WTC11 (cell line): ENCODE measurements around the gene PPP1R9A. TPM values are rescaled to one million over a fixed set of nuclear protein-coding genes. Genes with fewer than 3 reads are reported as not detected.

Experiments
- ATAC-seq: fragments of 200-7000 bp; cut with Tn5 transposase; 2 replicates; pipeline ENCODE4 v1.10.0; 2021; ENCODE audit warnings: mild to moderate bottlenecking, moderate library complexity
- CTCF ChIA-PET: fragments of 300-600 bp; sonication (Branson Sonifier 250); formaldehyde crosslinking; loops from one replicate; lab custom pipeline; 2021; ENCODE audit warnings: antibody characterized with exemption; lab: Charles Lee
- POLR2A ChIA-PET: fragments of 350-600 bp; sonication (Branson Sonifier 250); formaldehyde crosslinking; loops from one replicate; lab custom pipeline; 2021; ENCODE audit warnings: antibody characterized with exemption; lab: Charles Lee
- DNase-seq: peaks from one replicate; pipeline ENCODE4 v3.0.0; 2021; ENCODE audit warnings: low spot score
- H3K27ac Mint-ChIP-seq: 2 replicates; pipeline ENCODE4 v1.8.0; 2021; ENCODE audit warnings: mixed read lengths
- H3K27me3 Mint-ChIP-seq: 2 replicates; pipeline ENCODE4 v1.8.0; 2021; ENCODE audit warnings: low read depth, mild to moderate bottlenecking, moderate library complexity, mixed read lengths
- H3K36me3 Mint-ChIP-seq: 2 replicates; pipeline ENCODE4 v1.8.0; 2021; ENCODE audit warnings: mixed read lengths
- H3K4me1 Mint-ChIP-seq: 2 replicates; pipeline ENCODE4 v1.8.0; 2022; ENCODE audit warnings: mixed read lengths
- H3K4me3 Mint-ChIP-seq: 2 replicates; pipeline ENCODE4 v1.8.0; 2021; ENCODE audit warnings: mild to moderate bottlenecking, moderate library complexity, mixed read lengths
- H3K9me3 Mint-ChIP-seq: 2 replicates; pipeline ENCODE4 v1.8.0; 2021; ENCODE audit warnings: mixed read lengths
- CREB1 ChIP-seq: sonication (generic); formaldehyde crosslinking; IDR thresholded peaks from 2 replicates; pipeline ENCODE4 v1.8.0; 2023; ENCODE audit warnings: mild to moderate bottlenecking, missing genetic modification reagents
- EMX1 ChIP-seq: fragments of 250-450 bp; sonication (Bioruptor Pico); IDR thresholded peaks from 2 replicates; pipeline ENCODE4 v1.8.0; 2021; ENCODE audit warnings: mild to moderate bottlenecking
- FOXP1 ChIP-seq: sonication (generic); formaldehyde crosslinking; IDR thresholded peaks from 2 replicates; pipeline ENCODE4 v1.8.0; 2022; ENCODE audit warnings: missing genetic modification reagents, mild to moderate bottlenecking, moderate library complexity, borderline replicate concordance
- IRF2 ChIP-seq: sonication (generic); formaldehyde crosslinking; IDR thresholded peaks from 2 replicates; pipeline ENCODE4 v1.8.0; 2022; ENCODE audit warnings: low read depth, missing genetic modification reagents, borderline replicate concordance
- JAZF1 ChIP-seq: fragments of 250-450 bp; sonication (Bioruptor Pico); IDR thresholded peaks from 2 replicates; pipeline ENCODE4 v1.9.0; 2021; ENCODE audit warnings: moderate library complexity, mild to moderate bottlenecking, inconsistent platforms
- JUN ChIP-seq: sonication (generic); formaldehyde crosslinking; IDR thresholded peaks from 2 replicates; pipeline ENCODE4 v1.8.0; 2023; ENCODE audit warnings: mild to moderate bottlenecking, missing genetic modification reagents
- KAT7 ChIP-seq: sonication (generic); formaldehyde crosslinking; IDR thresholded peaks from 2 replicates; pipeline ENCODE4 v1.8.1; 2023; ENCODE audit warnings: missing genetic modification reagents, mild to moderate bottlenecking, borderline replicate concordance
- NFATC4 ChIP-seq: fragments of 250-450 bp; sonication (Bioruptor Pico); IDR thresholded peaks from 2 replicates; pipeline ENCODE4 v1.9.0; 2021; ENCODE audit warnings: mild to moderate bottlenecking
- NFYB ChIP-seq: sonication (generic); formaldehyde crosslinking; conservative IDR thresholded peaks from 2 replicates; pipeline ENCODE4 v1.8.0; 2022; ENCODE audit warnings: low read depth, missing genetic modification reagents
- NR1H2 ChIP-seq: sonication (generic); formaldehyde crosslinking; IDR thresholded peaks from 2 replicates; pipeline ENCODE4 v1.9.0; 2021; ENCODE audit warnings: mild to moderate bottlenecking, moderate library complexity, missing genetic modification reagents
- NR2C2 ChIP-seq: sonication (generic); formaldehyde crosslinking; IDR thresholded peaks from 2 replicates; pipeline ENCODE4 v1.8.0; 2022; ENCODE audit warnings: mild to moderate bottlenecking, missing genetic modification reagents
- OVOL2 ChIP-seq: fragments of 250-450 bp; sonication (Bioruptor Pico); IDR thresholded peaks from 2 replicates; pipeline ENCODE4 v1.9.0; 2021; ENCODE audit warnings: mild to moderate bottlenecking, borderline replicate concordance
- PRRX2 ChIP-seq: fragments of 250-450 bp; sonication (Bioruptor Pico); IDR thresholded peaks from 2 replicates; pipeline ENCODE4 v1.8.0; 2021; ENCODE audit warnings: mild to moderate bottlenecking
- SP1 ChIP-seq: sonication (generic); formaldehyde crosslinking; conservative IDR thresholded peaks from 2 replicates; pipeline ENCODE4 v1.8.1; 2022; ENCODE audit warnings: missing genetic modification reagents
- ZNF121 ChIP-seq: sonication (generic); formaldehyde crosslinking; IDR thresholded peaks from 2 replicates; pipeline ENCODE4 v1.8.0; 2023; ENCODE audit warnings: missing genetic modification reagents
- ZNF219 ChIP-seq: sonication (generic); formaldehyde crosslinking; IDR thresholded peaks from 2 replicates; pipeline ENCODE4 v1.8.0; 2023; ENCODE audit warnings: missing genetic modification reagents, mild to moderate bottlenecking, borderline replicate concordance
- ZNF423 ChIP-seq: fragments of 250-450 bp; sonication (Bioruptor Pico); IDR thresholded peaks from 2 replicates; pipeline ENCODE4 v2.1.2; 2022; ENCODE audit warnings: mild to moderate bottlenecking, moderate library complexity
- total RNA-seq: library from RNA; stranded (reverse); gene quantifications from 3 replicates; pipeline ENCODE4 v1.2.3, GENCODE V29; 2021
- TF ChIP-seq, protein P1 (sequence below): sonication (generic); formaldehyde crosslinking; IDR thresholded peaks from 2 replicates; pipeline ENCODE4 v1.8.1; 2023; ENCODE audit warnings: mild to moderate bottlenecking, missing genetic modification reagents, moderate library complexity
- TF ChIP-seq, protein P2 (sequence below): sonication (generic); formaldehyde crosslinking; IDR thresholded peaks from 2 replicates; pipeline ENCODE4 v1.8.1; 2022; ENCODE audit warnings: low read depth, mild to moderate bottlenecking, moderate library complexity, missing genetic modification reagents, borderline replicate concordance
- TF ChIP-seq, protein P3 (sequence below): fragments of 200-600 bp; IDR thresholded peaks from 2 replicates; pipeline ENCODE4 v1.8.0; 2022; ENCODE audit warnings: antibody characterized with exemption
- TF ChIP-seq, protein P4 (sequence below): sonication (generic); formaldehyde crosslinking; IDR thresholded peaks from 2 replicates; pipeline ENCODE4 v1.8.1; 2023; ENCODE audit warnings: mild to moderate bottlenecking, missing genetic modification reagents, moderate library complexity
- TF ChIP-seq, protein P5 (sequence below): sonication (generic); formaldehyde crosslinking; conservative IDR thresholded peaks from 2 replicates; pipeline ENCODE4 v1.8.1; 2022; ENCODE audit warnings: mild to moderate bottlenecking, missing genetic modification reagents
- TF ChIP-seq, protein P6 (sequence below): fragments of 250-450 bp; sonication (Bioruptor Pico); IDR thresholded peaks from 2 replicates; pipeline ENCODE4 v2.1.2; 2022; ENCODE audit warnings: mild to moderate bottlenecking, moderate library complexity
- TF ChIP-seq, protein P7 (sequence below): sonication (generic); formaldehyde crosslinking; IDR thresholded peaks from 2 replicates; pipeline ENCODE4 v1.8.1; 2023; ENCODE audit warnings: mild to moderate bottlenecking, missing genetic modification reagents
- TF ChIP-seq, protein P8 (sequence below): fragments of 250-450 bp; sonication (Bioruptor Pico); IDR thresholded peaks from 2 replicates; pipeline ENCODE4 v1.9.0; 2021; ENCODE audit warnings: mild to moderate bottlenecking
- TF ChIP-seq, protein P9 (sequence below): sonication (generic); formaldehyde crosslinking; IDR thresholded peaks from 2 replicates; pipeline ENCODE4 v1.8.0; 2022; ENCODE audit warnings: mild to moderate bottlenecking, missing genetic modification reagents
- TF ChIP-seq, protein P10 (sequence below): fragments of 250-450 bp; sonication (Bioruptor Pico); IDR thresholded peaks from 2 replicates; pipeline ENCODE4 v1.8.0; 2021; ENCODE audit warnings: mild to moderate bottlenecking

Gene PPP1R9A
- total RNA-seq, 1 experiment from 2014 or later: 16.8 TPM

DNA sequence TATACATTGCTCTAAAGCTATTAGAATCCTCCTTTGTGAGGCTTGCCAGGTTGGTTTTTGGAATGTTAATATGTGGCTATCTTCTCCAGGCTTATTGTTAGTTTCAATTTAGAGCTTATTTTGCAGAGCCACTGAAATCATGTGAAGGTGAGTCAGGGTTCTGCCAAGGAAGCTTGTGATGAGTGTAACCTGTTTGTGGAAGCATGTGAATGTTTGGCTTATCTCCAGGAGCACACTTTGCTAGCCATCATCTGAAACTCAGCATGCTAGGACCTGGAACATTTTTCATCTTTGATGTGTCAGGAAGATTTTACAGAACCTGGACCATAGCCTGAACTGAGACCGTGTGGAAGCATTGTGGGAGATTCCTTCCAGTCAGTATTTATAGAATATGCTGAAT, 197.3 kb downstream of the PPP1R9A start:
- CTCF ChIA-PET: no interaction called here
- ATAC-seq: no peak

DNA sequence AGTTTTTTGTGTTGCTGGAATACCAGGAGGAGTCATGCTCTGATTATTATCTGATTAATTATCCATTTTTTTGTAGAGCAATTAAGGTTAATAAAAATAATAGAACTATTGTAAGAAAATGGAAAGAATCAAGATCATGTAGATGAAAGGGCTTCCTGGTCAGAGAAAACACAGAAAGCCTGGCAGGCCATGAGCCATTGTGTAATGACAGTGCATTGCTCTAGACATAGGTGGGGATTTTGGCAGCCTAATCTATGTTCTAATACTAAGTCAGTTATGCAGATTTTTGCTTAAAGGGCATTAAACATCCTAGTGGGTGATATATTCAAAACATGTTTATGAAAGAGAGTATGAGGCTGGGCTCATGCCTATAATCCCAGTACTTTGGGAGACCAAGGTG, 198.2 kb downstream of the PPP1R9A start:
- Mint-ChIP-seq H3K27me3 (no peaks in the 10 kb centered on the region), H3K9me3 (peaks cover 2% of the 10 kb centered on the region; the same call in 1 of the 2 replicates), H3K4me3 (no peak overlapping the region), H3K4me1 (peaks cover 12% of the 10 kb centered on the region), H3K27ac (no peak overlapping the region), H3K36me3 (no peaks in the 10 kb centered on the region)
- CTCF ChIA-PET: no interaction called here
- no peak for ATAC-seq
- DNase-seq: no peak
- POLR2A ChIA-PET: no interaction called here
- TF ChIP-seq NFYB (CRISPR knock-in tag) (no peak), FOXP1 (CRISPR knock-in tag) (no peak), OVOL2 (no peak), ZNF121 (CRISPR knock-in tag) (no peak), SP1 (CRISPR knock-in tag) (no peak), NR1H2 (CRISPR knock-in tag) (no peak), NFATC4 (CRISPR knock-in tag) (no peak), CREB1 (no peak)
- TF ChIP-seq, protein P1, sequence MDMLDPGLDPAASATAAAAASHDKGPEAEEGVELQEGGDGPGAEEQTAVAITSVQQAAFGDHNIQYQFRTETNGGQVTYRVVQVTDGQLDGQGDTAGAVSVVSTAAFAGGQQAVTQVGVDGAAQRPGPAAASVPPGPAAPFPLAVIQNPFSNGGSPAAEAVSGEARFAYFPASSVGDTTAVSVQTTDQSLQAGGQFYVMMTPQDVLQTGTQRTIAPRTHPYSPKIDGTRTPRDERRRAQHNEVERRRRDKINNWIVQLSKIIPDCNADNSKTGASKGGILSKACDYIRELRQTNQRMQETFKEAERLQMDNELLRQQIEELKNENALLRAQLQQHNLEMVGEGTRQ: no peak
- TF ChIP-seq, protein P2, sequence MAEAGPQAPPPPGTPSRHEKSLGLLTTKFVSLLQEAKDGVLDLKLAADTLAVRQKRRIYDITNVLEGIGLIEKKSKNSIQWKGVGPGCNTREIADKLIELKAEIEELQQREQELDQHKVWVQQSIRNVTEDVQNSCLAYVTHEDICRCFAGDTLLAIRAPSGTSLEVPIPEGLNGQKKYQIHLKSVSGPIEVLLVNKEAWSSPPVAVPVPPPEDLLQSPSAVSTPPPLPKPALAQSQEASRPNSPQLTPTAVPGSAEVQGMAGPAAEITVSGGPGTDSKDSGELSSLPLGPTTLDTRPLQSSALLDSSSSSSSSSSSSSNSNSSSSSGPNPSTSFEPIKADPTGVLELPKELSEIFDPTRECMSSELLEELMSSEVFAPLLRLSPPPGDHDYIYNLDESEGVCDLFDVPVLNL (CRISPR knock-in tag): no peak

More for the DNA sequence above, 197.3 kb downstream of the PPP1R9A start:
- H3K4me3 Mint-ChIP-seq: no peak overlapping the region
- H3K27ac Mint-ChIP-seq: no peak overlapping the region
- H3K4me1 Mint-ChIP-seq: peaks cover 12% of the 10 kb centered on the region
- POLR2A ChIA-PET: no interaction called here
- no peak for DNase-seq
- H3K27me3 Mint-ChIP-seq: no peaks in the 10 kb centered on the region
- peaks cover 2% of the 10 kb centered on the region; the same call in 1 of the 2 replicates for H3K9me3 Mint-ChIP-seq
- H3K36me3 Mint-ChIP-seq: no peaks in the 10 kb centered on the region
- TF ChIP-seq, protein P3, sequence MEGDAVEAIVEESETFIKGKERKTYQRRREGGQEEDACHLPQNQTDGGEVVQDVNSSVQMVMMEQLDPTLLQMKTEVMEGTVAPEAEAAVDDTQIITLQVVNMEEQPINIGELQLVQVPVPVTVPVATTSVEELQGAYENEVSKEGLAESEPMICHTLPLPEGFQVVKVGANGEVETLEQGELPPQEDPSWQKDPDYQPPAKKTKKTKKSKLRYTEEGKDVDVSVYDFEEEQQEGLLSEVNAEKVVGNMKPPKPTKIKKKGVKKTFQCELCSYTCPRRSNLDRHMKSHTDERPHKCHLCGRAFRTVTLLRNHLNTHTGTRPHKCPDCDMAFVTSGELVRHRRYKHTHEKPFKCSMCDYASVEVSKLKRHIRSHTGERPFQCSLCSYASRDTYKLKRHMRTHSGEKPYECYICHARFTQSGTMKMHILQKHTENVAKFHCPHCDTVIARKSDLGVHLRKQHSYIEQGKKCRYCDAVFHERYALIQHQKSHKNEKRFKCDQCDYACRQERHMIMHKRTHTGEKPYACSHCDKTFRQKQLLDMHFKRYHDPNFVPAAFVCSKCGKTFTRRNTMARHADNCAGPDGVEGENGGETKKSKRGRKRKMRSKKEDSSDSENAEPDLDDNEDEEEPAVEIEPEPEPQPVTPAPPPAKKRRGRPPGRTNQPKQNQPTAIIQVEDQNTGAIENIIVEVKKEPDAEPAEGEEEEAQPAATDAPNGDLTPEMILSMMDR: no peak
- no peak for TF ChIP-seq ZNF423
- TF ChIP-seq, protein P4, sequence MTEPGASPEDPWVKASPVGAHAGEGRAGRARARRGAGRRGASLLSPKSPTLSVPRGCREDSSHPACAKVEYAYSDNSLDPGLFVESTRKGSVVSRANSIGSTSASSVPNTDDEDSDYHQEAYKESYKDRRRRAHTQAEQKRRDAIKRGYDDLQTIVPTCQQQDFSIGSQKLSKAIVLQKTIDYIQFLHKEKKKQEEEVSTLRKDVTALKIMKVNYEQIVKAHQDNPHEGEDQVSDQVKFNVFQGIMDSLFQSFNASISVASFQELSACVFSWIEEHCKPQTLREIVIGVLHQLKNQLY: no peak
- no peak for TF ChIP-seq PRRX2
- TF ChIP-seq, protein P5, sequence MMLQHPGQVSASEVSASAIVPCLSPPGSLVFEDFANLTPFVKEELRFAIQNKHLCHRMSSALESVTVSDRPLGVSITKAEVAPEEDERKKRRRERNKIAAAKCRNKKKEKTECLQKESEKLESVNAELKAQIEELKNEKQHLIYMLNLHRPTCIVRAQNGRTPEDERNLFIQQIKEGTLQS (CRISPR knock-in tag): no peak
- TF ChIP-seq FOXP1 (CRISPR knock-in tag): no peak
- TF ChIP-seq, protein P6, sequence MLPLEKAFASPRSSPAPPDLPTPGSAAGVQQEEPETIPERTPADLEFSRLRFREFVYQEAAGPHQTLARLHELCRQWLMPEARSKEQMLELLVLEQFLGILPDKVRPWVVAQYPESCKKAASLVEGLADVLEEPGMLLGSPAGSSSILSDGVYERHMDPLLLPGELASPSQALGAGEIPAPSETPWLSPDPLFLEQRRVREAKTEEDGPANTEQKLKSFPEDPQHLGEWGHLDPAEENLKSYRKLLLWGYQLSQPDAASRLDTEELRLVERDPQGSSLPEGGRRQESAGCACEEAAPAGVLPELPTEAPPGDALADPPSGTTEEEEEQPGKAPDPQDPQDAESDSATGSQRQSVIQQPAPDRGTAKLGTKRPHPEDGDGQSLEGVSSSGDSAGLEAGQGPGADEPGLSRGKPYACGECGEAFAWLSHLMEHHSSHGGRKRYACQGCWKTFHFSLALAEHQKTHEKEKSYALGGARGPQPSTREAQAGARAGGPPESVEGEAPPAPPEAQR (CRISPR knock-in tag): no peak
- TF ChIP-seq, protein P7, sequence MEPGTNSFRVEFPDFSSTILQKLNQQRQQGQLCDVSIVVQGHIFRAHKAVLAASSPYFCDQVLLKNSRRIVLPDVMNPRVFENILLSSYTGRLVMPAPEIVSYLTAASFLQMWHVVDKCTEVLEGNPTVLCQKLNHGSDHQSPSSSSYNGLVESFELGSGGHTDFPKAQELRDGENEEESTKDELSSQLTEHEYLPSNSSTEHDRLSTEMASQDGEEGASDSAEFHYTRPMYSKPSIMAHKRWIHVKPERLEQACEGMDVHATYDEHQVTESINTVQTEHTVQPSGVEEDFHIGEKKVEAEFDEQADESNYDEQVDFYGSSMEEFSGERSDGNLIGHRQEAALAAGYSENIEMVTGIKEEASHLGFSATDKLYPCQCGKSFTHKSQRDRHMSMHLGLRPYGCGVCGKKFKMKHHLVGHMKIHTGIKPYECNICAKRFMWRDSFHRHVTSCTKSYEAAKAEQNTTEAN: no peak
- TF ChIP-seq, protein P8, sequence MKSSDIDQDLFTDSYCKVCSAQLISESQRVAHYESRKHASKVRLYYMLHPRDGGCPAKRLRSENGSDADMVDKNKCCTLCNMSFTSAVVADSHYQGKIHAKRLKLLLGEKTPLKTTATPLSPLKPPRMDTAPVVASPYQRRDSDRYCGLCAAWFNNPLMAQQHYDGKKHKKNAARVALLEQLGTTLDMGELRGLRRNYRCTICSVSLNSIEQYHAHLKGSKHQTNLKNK: no peak
- no peak for TF ChIP-seq IRF2
- TF ChIP-seq CREB1: no peak
- no peak for TF ChIP-seq JUN (CRISPR knock-in tag)
- TF ChIP-seq NR2C2 (CRISPR knock-in tag): no peak
- TF ChIP-seq, protein P9, sequence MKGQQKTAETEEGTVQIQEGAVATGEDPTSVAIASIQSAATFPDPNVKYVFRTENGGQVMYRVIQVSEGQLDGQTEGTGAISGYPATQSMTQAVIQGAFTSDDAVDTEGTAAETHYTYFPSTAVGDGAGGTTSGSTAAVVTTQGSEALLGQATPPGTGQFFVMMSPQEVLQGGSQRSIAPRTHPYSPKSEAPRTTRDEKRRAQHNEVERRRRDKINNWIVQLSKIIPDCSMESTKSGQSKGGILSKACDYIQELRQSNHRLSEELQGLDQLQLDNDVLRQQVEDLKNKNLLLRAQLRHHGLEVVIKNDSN (CRISPR knock-in tag): no peak
- TF ChIP-seq, protein P10, sequence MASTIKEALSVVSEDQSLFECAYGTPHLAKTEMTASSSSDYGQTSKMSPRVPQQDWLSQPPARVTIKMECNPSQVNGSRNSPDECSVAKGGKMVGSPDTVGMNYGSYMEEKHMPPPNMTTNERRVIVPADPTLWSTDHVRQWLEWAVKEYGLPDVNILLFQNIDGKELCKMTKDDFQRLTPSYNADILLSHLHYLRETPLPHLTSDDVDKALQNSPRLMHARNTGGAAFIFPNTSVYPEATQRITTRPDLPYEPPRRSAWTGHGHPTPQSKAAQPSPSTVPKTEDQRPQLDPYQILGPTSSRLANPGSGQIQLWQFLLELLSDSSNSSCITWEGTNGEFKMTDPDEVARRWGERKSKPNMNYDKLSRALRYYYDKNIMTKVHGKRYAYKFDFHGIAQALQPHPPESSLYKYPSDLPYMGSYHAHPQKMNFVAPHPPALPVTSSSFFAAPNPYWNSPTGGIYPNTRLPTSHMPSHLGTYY (CRISPR knock-in tag): no peak
- no peak for TF ChIP-seq ZNF219 (CRISPR knock-in tag)
- TF ChIP-seq JAZF1: no peak
- no peak for TF ChIP-seq KAT7 (CRISPR knock-in tag)
- TF ChIP-seq EMX1: no peak
